ENCODE results near the gene ITSN2.

The ITSN2 gene

GRCh38 chr2:24258718-24259117, 101.6 kb downstream of the ITSN2 start:
- TF ChIP-seq POLR2A (IDR thresholded peaks at IDR 0.05; ENCODE audit: extremely low read depth, insufficient read length): no peak
- TF ChIP-seq, protein P1, sequence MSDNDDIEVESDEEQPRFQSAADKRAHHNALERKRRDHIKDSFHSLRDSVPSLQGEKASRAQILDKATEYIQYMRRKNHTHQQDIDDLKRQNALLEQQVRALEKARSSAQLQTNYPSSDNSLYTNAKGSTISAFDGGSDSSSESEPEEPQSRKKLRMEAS (IDR thresholded peaks at IDR 0.05; ENCODE audit: low read depth, low read length): no peak
- TF ChIP-seq MYC (IDR thresholded peaks at IDR 0.05; ENCODE audit: low read depth, low read length): no peak
- TF ChIP-seq, protein P2, sequence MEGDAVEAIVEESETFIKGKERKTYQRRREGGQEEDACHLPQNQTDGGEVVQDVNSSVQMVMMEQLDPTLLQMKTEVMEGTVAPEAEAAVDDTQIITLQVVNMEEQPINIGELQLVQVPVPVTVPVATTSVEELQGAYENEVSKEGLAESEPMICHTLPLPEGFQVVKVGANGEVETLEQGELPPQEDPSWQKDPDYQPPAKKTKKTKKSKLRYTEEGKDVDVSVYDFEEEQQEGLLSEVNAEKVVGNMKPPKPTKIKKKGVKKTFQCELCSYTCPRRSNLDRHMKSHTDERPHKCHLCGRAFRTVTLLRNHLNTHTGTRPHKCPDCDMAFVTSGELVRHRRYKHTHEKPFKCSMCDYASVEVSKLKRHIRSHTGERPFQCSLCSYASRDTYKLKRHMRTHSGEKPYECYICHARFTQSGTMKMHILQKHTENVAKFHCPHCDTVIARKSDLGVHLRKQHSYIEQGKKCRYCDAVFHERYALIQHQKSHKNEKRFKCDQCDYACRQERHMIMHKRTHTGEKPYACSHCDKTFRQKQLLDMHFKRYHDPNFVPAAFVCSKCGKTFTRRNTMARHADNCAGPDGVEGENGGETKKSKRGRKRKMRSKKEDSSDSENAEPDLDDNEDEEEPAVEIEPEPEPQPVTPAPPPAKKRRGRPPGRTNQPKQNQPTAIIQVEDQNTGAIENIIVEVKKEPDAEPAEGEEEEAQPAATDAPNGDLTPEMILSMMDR (IDR thresholded peaks at IDR 0.05; ENCODE audit: low read depth, low read length): no peak
- H3K4me3 ChIP-seq (ENCODE audit: low read depth, low read length): no peak overlapping the region
- no peak for DNase-seq (ENCODE audit: low read depth)

GRCh38 chr2:24253303-24253919, 106.9 kb downstream of the ITSN2 start:
- no peak for DNase-seq (ENCODE audit: low read depth)
- TF ChIP-seq MYC (IDR thresholded peaks at IDR 0.05; ENCODE audit: low read depth, low read length): no peak
- TF ChIP-seq, protein P1 (IDR thresholded peaks at IDR 0.05; ENCODE audit: low read depth, low read length): no peak
- TF ChIP-seq POLR2A (IDR thresholded peaks at IDR 0.05; ENCODE audit: extremely low read depth, insufficient read length): no peak
- H3K4me3 ChIP-seq (ENCODE audit: low read depth, low read length): no peak overlapping the region

DNA sequence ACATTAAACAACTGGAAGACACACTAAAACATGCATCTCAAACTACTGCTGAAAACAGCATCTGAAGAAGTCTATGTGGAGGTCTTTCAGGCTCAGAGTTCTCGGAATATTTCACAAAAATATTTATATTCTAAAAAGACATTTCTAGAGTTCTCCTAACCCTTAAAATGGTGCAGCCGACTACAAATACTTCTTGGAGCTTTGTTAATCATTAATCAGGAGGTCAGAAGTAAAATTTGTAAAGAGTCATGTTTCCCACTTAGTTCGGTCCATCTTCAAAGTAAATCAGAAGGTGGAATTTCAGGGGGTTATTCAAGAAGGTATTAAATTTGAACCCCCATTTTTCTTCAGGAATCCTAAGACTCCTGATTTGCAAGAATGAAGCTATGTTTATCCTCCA, 112.7 kb downstream of the ITSN2 start:
- DNase-seq (ENCODE audit: low read depth): no peak
- TF ChIP-seq POLR2A (IDR thresholded peaks at IDR 0.05; ENCODE audit: extremely low read depth, insufficient read length): no peak
- TF ChIP-seq, protein P2 (IDR thresholded peaks at IDR 0.05; ENCODE audit: low read depth, low read length): no peak
- TF ChIP-seq, protein P1 (IDR thresholded peaks at IDR 0.05; ENCODE audit: low read depth, low read length): no peak
- no peak for TF ChIP-seq MYC (IDR thresholded peaks at IDR 0.05; ENCODE audit: low read depth, low read length)

DNA sequence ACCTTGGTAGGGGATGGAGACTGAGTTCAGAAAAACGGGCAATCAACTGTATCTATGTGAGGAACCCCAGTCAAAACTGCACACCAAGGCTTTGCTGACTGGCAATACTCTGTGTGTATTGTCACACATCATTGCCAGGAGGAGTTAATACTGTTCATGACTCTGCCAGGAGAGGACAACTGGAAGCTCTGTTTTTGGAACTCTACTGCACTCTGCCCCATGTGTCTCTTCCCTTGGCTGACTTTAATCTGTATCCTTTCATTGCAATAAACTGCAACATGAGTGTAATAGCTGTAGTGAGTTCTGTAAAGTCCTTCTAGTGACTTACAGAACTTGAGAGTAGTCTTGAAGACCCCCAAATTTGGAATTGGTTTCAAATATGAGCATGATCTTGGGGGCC, 113.2 kb downstream of the ITSN2 start:
- no peak for TF ChIP-seq MYC (IDR thresholded peaks at IDR 0.05; ENCODE audit: low read depth, low read length)
- TF ChIP-seq, protein P2 (IDR thresholded peaks at IDR 0.05; ENCODE audit: low read depth, low read length): no peak
- TF ChIP-seq POLR2A (IDR thresholded peaks at IDR 0.05; ENCODE audit: extremely low read depth, insufficient read length): no peak
- TF ChIP-seq, protein P1 (IDR thresholded peaks at IDR 0.05; ENCODE audit: low read depth, low read length): no peak
- H3K4me3 ChIP-seq (ENCODE audit: low read depth, low read length): no peak overlapping the region
- no peak for DNase-seq (ENCODE audit: low read depth)

More for the DNA sequence above, 112.7 kb downstream of the ITSN2 start:
- H3K4me3 ChIP-seq (ENCODE audit: low read depth, low read length): no peak overlapping the region

DNA sequence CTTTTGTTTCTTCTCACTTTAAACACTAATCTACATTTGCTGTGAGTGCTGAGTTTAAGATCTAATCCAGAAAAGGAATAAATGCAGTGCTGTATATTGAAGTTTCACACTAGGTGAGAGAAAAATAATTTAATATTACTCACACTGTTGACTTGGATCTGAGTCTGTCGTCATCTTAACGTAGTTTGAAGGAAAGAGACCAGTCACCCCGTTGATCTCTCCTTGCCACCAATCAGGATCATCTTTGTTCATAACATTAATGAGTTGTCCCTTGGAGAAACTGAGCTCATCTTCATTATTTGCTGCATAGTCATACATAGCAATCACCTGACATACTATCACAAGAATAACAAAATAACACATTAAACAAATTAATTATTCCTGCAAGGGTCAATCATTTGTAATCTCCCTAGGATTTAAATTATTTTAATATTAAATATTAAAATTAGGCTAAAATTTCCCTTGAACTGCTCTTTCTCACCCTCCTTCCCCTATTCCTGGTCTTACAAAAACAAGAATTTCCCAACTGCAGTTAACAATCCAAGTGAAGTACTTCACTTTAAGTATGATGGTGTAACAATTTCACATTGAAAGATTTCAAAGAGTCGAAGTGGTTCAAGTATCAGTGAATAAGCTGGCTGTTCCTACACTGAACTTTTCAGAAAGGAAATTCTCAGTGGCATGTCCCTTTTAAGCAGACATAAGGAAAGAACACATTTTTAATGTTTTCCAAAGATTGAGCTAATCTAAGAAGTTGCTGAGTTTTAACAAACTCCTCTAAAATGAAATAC, 114.2 kb downstream of the ITSN2 start:
- DNase-seq (ENCODE audit: low read depth): no peak
- TF ChIP-seq, protein P2 (IDR thresholded peaks at IDR 0.05; ENCODE audit: low read depth, low read length): no peak
- TF ChIP-seq MYC (IDR thresholded peaks at IDR 0.05; ENCODE audit: low read depth, low read length): no peak
- TF ChIP-seq, protein P1 (IDR thresholded peaks at IDR 0.05; ENCODE audit: low read depth, low read length): no peak
- TF ChIP-seq POLR2A (IDR thresholded peaks at IDR 0.05; ENCODE audit: extremely low read depth, insufficient read length): no peak
- no peak overlapping the region for H3K4me3 ChIP-seq (ENCODE audit: low read depth, low read length)

DNA sequence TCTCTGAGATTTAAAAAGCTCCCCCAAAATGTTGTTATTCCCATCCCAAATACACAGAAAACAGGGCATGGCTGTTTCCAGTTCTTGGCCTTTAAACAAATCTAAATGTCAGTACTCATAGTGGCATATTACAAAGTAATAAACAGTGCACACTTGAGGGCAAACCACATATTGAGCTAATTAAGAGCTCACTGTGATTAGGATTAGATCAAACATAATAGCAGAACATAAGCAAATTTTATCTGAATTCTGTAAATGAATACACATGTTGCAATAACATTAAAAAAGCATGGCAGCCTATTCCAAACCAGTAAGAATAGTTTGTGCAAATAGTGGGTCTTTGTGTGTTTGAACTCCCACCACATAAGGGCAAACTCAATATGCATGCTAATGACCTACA, 118.8 kb downstream of the ITSN2 start:
- TF ChIP-seq POLR2A (IDR thresholded peaks at IDR 0.05; ENCODE audit: extremely low read depth, insufficient read length) (no peak), MYC (IDR thresholded peaks at IDR 0.05; ENCODE audit: low read depth, low read length) (no peak)
- TF ChIP-seq, protein P1 (IDR thresholded peaks at IDR 0.05; ENCODE audit: low read depth, low read length): no peak
- TF ChIP-seq, protein P2 (IDR thresholded peaks at IDR 0.05; ENCODE audit: low read depth, low read length): no peak
- DNase-seq (ENCODE audit: low read depth): no peak
- no peak overlapping the region for H3K4me3 ChIP-seq (ENCODE audit: low read depth, low read length)

Data from NB4 (cell line).